ENCODE measurements around the gene PTH2R.

GRCh38 chr2:208509586-208509985, 103.0 kb downstream of the PTH2R start:
- TF ChIP-seq CTCF (IDR thresholded peaks at IDR 0.05) (no peak), POLR2A (IDR thresholded peaks at IDR 0.05) (no peak)
